HL-60 (cell line): ENCODE measurements around the gene ADCY5.

Experiments
- DNase-seq, 2 experiments: peaks; one replicate each; pipeline ENCODE4 v3.0.0-alpha.2; 2010 to 2020; ENCODE audit warnings: low read depth in 1 of 2, low spot score in 1 of 2
- H3K27ac ChIP-seq: fragments of 250-450 bp; sonication (Bioruptor Pico); replicated peaks from 2 replicates; pipeline ENCODE4 v1.5.1; 2020; ENCODE audit warnings: mild to moderate bottlenecking, moderate library complexity
- H3K27me3 ChIP-seq: fragments of 250-450 bp; sonication (Bioruptor Pico); 2 replicates; pipeline ENCODE4 v1.5.1; 2021; ENCODE audit warnings: mild to moderate bottlenecking, moderate library complexity; ENCODE audit not compliant: insufficient read depth, poor library complexity, severe bottlenecking
- H3K4me3 ChIP-seq: replicated peaks from 2 replicates; pipeline ENCODE4 v1.5.1; 2011; ENCODE audit warnings: mild to moderate bottlenecking, control low read depth, low read length; ENCODE audit not compliant: insufficient read depth
- CTCF ChIP-seq: IDR thresholded peaks from one replicate; pipeline ENCODE4 v1.5.1; 2011; ENCODE audit warnings: low read length, control low read depth, inconsistent platforms; ENCODE audit not compliant: insufficient read depth
- GABPA ChIP-seq: IDR thresholded peaks from 2 replicates; pipeline ENCODE4 v1.6.1; 2012; ENCODE audit warnings: low read depth
- POLR2AphosphoS5 ChIP-seq: IDR thresholded peaks from 2 replicates; pipeline ENCODE4 v1.6.1; 2012; ENCODE audit warnings: low read depth
- REST ChIP-seq: IDR thresholded peaks from 2 replicates; pipeline ENCODE4 v1.6.1; 2012; ENCODE audit warnings: low read depth; ENCODE audit not compliant: insufficient replicate concordance
- SPI1 ChIP-seq: IDR thresholded peaks from 2 replicates; pipeline ENCODE4 v1.6.1; 2012; ENCODE audit warnings: low read depth, mild to moderate bottlenecking, borderline replicate concordance

ADCY5 gene

GRCh38 chr3:123334056-123334455 lies 114.8 kb downstream of the ADCY5 start:
- H3K4me3 ChIP-seq = no peak overlapping the region
- no peak overlapping the region for H3K27ac ChIP-seq
- H3K27me3 ChIP-seq = no peaks in the 10 kb centered on the region
- DNase-seq = no peak
- no peak for TF ChIP-seq POLR2AphosphoS5
- TF ChIP-seq GABPA = no peak
- TF ChIP-seq SPI1 = no peak
- no peak for TF ChIP-seq CTCF
- TF ChIP-seq REST = no peak

- no peak for TF ChIP-seq SPI1
- TF ChIP-seq GABPA = no peak
- Histone ChIP-seq H3K4me3 (no peak overlapping the region), H3K27ac (no peak overlapping the region), H3K27me3 (no peaks in the 10 kb centered on the region)
- DNase-seq = no peak
Observed at GRCh38 chr3:123333401-123333800, 115.5 kb downstream of the ADCY5 start.

- Histone ChIP-seq H3K4me3 (no peak overlapping the region), H3K27me3 (no peaks in the 10 kb centered on the region), H3K27ac (no peak overlapping the region)
- TF ChIP-seq POLR2AphosphoS5 (no peak), CTCF (no peak), SPI1 (no peak), REST (no peak), GABPA (no peak)
- DNase-seq = no peak
Observed at GRCh38 chr3:123332124-123332641, 116.7 kb downstream of the ADCY5 start.

GRCh38 chr3:123331651-123332050 lies 117.2 kb downstream of the ADCY5 start:
- Histone ChIP-seq H3K27me3 (no peaks in the 10 kb centered on the region), H3K4me3 (no peak overlapping the region), H3K27ac (no peak overlapping the region)
- no peak for TF ChIP-seq POLR2AphosphoS5
- no peak for TF ChIP-seq CTCF
- TF ChIP-seq GABPA = no peak
- no peak for DNase-seq
